ENCODE data around the gene BMPR1A. TPM values are rescaled to one million over a fixed set of nuclear protein-coding genes. Genes with fewer than 3 reads are reported as not detected.
"Not testable (repeated sequence)": the region's sequence is repeated elsewhere in the genome, so short reads cannot be mapped to it uniquely, and the experiment has no call there.

BMPR1A gene
- polyA plus RNA-seq, 2 of the 4 experiments (the other 2 are of a cell fraction), result 25.5 to 39.0 TPM

DNA sequence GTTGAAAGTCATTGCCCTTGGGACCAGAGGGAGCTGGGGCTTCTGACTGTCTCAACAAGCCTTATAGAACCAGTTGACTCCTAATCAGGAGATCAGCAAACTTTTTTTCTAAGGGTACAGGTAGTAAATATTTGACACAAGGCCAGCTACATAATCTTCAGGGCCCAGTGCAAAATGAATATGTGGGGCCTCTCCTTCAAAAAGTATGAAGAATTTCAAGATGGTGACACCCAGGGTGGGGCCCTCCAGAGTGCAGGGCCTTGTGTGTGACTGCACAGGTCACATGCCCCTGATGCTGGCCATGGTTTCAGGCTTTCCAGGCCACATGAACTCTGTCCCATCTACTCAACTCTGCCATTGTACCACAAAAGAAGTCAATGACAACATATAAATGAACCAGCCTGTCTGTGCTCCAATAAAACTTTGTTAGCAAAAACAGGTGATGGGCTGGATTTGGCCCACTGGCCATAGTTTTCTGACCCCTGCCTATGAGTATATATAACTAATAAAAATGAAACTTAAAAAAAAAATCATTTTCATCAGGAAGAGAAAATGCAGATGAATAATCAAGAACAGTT is 194.9 kb downstream of the BMPR1A start:
- H3K9me3 ChIP-seq, result no peaks in the 10 kb centered on the region
- no peak overlapping the region for H3K27ac ChIP-seq
- H3K4me3 ChIP-seq, result no peak overlapping the region
- TF ChIP-seq ZC3H11A (IDR thresholded peaks at IDR 0.05) (no peak), FOSL2 (IDR thresholded peaks at IDR 0.05) (no peak), FOSL2 (CRISPR knock-in tag; IDR thresholded peaks at IDR 0.05) (no peak), CBX8 (IDR thresholded peaks at IDR 0.05) (no peak), FOXS1 (CRISPR knock-in tag; IDR thresholded peaks at IDR 0.05) (no peak), ZFP36 (IDR thresholded peaks at IDR 0.05; ENCODE audit: borderline replicate concordance, partially characterized antibody) (no peak), RNF2 (IDR thresholded peaks at IDR 0.05; ENCODE audit: borderline replicate concordance, low read depth) (no peak), TFCP2L1 (CRISPR knock-in tag; IDR thresholded peaks at IDR 0.05) (no peak), ATOH8 (CRISPR knock-in tag; IDR thresholded peaks at IDR 0.05; ENCODE audit: low read depth) (no peak), TP53 (CRISPR knock-in tag; IDR thresholded peaks at IDR 0.05) (no peak)
- peaks cover 17% of the 10 kb centered on the region for H3K4me1 ChIP-seq
- ChIA-PET POLR2A (no interaction called here), CTCF (interaction anchor here (1.2 to 2.6 kb wide), 4 partner anchors 8 to 15 kb away, joined by 3 to 15 read pairs (median 3); no protein-coding TSS in a partner anchor)
- H3K4me2 ChIP-seq, result no peak overlapping the region
- FAIRE-seq (no peak), ATAC-seq (no peak), DNase-seq (ENCODE audit: low read depth in 1 of 2, low spot score in 1 of 2) (no peak)

- no peak for FAIRE-seq
- ChIA-PET POLR2A (no interaction called here), CTCF (interaction anchor here (1.4 to 3.8 kb wide), 2 partner anchors 14 to 17 kb away, joined by 4 to 13 read pairs; no protein-coding TSS in a partner anchor)
These were observed 195.7 kb downstream of the BMPR1A start for GRCh38 chr10:86952106-86952505.

GRCh38 chr10:86952697-86953096 is 196.3 kb downstream of the BMPR1A start:
- FAIRE-seq; ATAC-seq; POLR2A ChIA-PET; H3K27ac ChIP-seq; H3K4me2 ChIP-seq; H3K4me3 ChIP-seq; H3K9me3 ChIP-seq; DNase-seq (ENCODE audit: low read depth in 1 of 2, low spot score in 1 of 2): not testable (repeated sequence)
- CTCF ChIA-PET, result interaction anchor here (1.4 to 4.9 kb wide), 3 partner anchors 13 to 17 kb away, joined by 4 to 42 read pairs (median 13); no protein-coding TSS in a partner anchor
- peaks cover 17% of the 10 kb centered on the region for H3K4me1 ChIP-seq
- WGBS (ENCODE audit: missing lambda C conversion rate), result 92% methylated on average over 10 of the region's 10 CpGs

More at GRCh38 chr10:86952106-86952505, 195.7 kb downstream of the BMPR1A start:
- DNase-seq (ENCODE audit: low read depth in 1 of 2, low spot score in 1 of 2) (no peak), ATAC-seq (no peak)
- no peak for TF ChIP-seq RFX5 (IDR thresholded peaks at IDR 0.05)
- TF ChIP-seq FOSB (CRISPR knock-in tag; IDR thresholded peaks at IDR 0.05), result no peak
- TF ChIP-seq KDM1A (IDR thresholded peaks at IDR 0.05; ENCODE audit: low read depth), result no peak
- TF ChIP-seq GATA3 (IDR thresholded peaks at IDR 0.05; ENCODE audit: borderline replicate concordance), result no peak
- no peak for TF ChIP-seq ZSCAN20 (CRISPR knock-in tag; IDR thresholded peaks at IDR 0.05)
- TF ChIP-seq MAFK (IDR thresholded peaks at IDR 0.05; ENCODE audit: partially characterized antibody), result no peak
- no peak for TF ChIP-seq TP53 (CRISPR knock-in tag; IDR thresholded peaks at IDR 0.05)
- no peak for TF ChIP-seq EHMT2 (IDR thresholded peaks at IDR 0.05; ENCODE audit: low read depth)
- TF ChIP-seq SMC3 (IDR thresholded peaks at IDR 0.05), result no peak
- TF ChIP-seq RAD21 (conservative IDR thresholded peaks at IDR 0.05 in 1 of 2, IDR thresholded peaks at IDR 0.05 in 1 of 2), result no peak
- no peak for TF ChIP-seq HEYL (CRISPR knock-in tag; IDR thresholded peaks at IDR 0.05)
- TF ChIP-seq HOXA7 (CRISPR knock-in tag; IDR thresholded peaks at IDR 0.05), result no peak
- no peak for TF ChIP-seq NFE2L2 (conservative IDR thresholded peaks at IDR 0.05; ENCODE audit: low read length)
- TF ChIP-seq ZC3H11A (IDR thresholded peaks at IDR 0.05), result no peak
- TF ChIP-seq FOXS1 (CRISPR knock-in tag; IDR thresholded peaks at IDR 0.05), result no peak
- TF ChIP-seq CTCF (IDR thresholded peaks at IDR 0.05), result no peak
- no peak for TF ChIP-seq CHD4 (IDR thresholded peaks at IDR 0.05; ENCODE audit: borderline replicate concordance)
- no peak for TF ChIP-seq CHD2 (IDR thresholded peaks at IDR 0.05; ENCODE audit: low read length, partially characterized antibody)
- TF ChIP-seq ZFP36 (IDR thresholded peaks at IDR 0.05; ENCODE audit: borderline replicate concordance, partially characterized antibody), result no peak
- Histone ChIP-seq H3K27ac (no peak overlapping the region), H3K4me1 (peaks cover 17% of the 10 kb centered on the region), H3K4me2 (no peak overlapping the region), H3K9me3 (no peaks in the 10 kb centered on the region), H3K4me3 (no peak overlapping the region)
- WGBS (ENCODE audit: missing lambda C conversion rate), result 83% methylated on average over 7 of the region's 7 CpGs
